ENCODE results near the gene RAD51C. TPM values are rescaled to one million over a fixed set of nuclear protein-coding genes. Genes with fewer than 3 reads are reported as not detected.
"Not testable (repeated sequence)": the region's sequence is repeated elsewhere in the genome, so short reads cannot be mapped to it uniquely, and the experiment has no call there.

RAD51C gene
- total RNA-seq, 1 donor from 2014 or later: 5.1 TPM

GRCh38 chr17:58680038-58680369 lies 12.4 kb upstream of the RAD51C start:
- no peak for ATAC-seq
- DNase-seq (ENCODE audit: low spot score): no peak

- no peak for ATAC-seq
- no peak for DNase-seq (ENCODE audit: low spot score)
Measured at GRCh38 chr17:58684003-58684402, 8.4 kb upstream of the RAD51C start.

GRCh38 chr17:58684462-58684861 lies 7.9 kb upstream of the RAD51C start:
- not testable (repeated sequence) for ATAC-seq; DNase-seq (ENCODE audit: low spot score)

GRCh38 chr17:58686980-58687379 lies 5.4 kb upstream of the RAD51C start:
- no peak for ATAC-seq
- DNase-seq (ENCODE audit: low spot score): no peak

- ATAC-seq (no peak), DNase-seq (ENCODE audit: low spot score) (no peak)
Measured at GRCh38 chr17:58688521-58688920, 3.9 kb upstream of the RAD51C start.

GRCh38 chr17:58690033-58690432 lies 2.4 kb upstream of the RAD51C start:
- not testable (repeated sequence) for DNase-seq (ENCODE audit: low spot score); ATAC-seq

- DNase-seq (ENCODE audit: low spot score): no peak
- ATAC-seq: no peak
Measured at GRCh38 chr17:58691701-58692238, 632 bp upstream of the RAD51C start, which contains the start of gene TEX14. Gene TEX14, minus strand, starts transcription at chr17:58692045. Its CDS starts 40,044 bp downstream, at chr17:58652001.

- ATAC-seq (no peak), DNase-seq (ENCODE audit: low spot score) (no peak)
Measured at GRCh38 chr17:58693208-58693607, 806 bp downstream of the RAD51C start.

GRCh38 chr17:58693751-58694150 lies 1.3 kb downstream of the RAD51C start:
- no peak for ATAC-seq

GRCh38 chr17:58694302-58694701 lies 1.9 kb downstream of the RAD51C start:
- no peak for DNase-seq (ENCODE audit: low spot score)
- ATAC-seq: no peak

More at GRCh38 chr17:58693751-58694150, 1.3 kb downstream of the RAD51C start:
- no peak for DNase-seq (ENCODE audit: low spot score)

- no peak for ATAC-seq
- no peak for DNase-seq (ENCODE audit: low spot score)
Measured at GRCh38 chr17:58694826-58695225, 2.4 kb downstream of the RAD51C start.

- DNase-seq (ENCODE audit: low spot score): no peak
- no peak for ATAC-seq
Measured at GRCh38 chr17:58699771-58700170, 7.4 kb downstream of the RAD51C start.

- no peak for ATAC-seq
- no peak for DNase-seq (ENCODE audit: low spot score)
Measured at GRCh38 chr17:58702045-58702476, 9.7 kb downstream of the RAD51C start.

GRCh38 chr17:58702708-58703107 lies 10.3 kb downstream of the RAD51C start:
- no peak for ATAC-seq
- DNase-seq (ENCODE audit: low spot score): no peak

- ATAC-seq (no peak), DNase-seq (ENCODE audit: low spot score) (no peak)
Measured at GRCh38 chr17:58703137-58703915, 10.9 kb downstream of the RAD51C start.

GRCh38 chr17:58703916-58704286 lies 11.5 kb downstream of the RAD51C start:
- DNase-seq (ENCODE audit: low spot score): no peak
- peak; percentile 64 for ATAC-seq

GRCh38 chr17:58706351-58707140 lies 14.1 kb downstream of the RAD51C start:
- no peak for DNase-seq (ENCODE audit: low spot score)
- ATAC-seq: no peak

- DNase-seq (ENCODE audit: low spot score) (no peak), ATAC-seq (peak; percentile 78)
Measured at GRCh38 chr17:58710948-58711552, 18.6 kb downstream of the RAD51C start.

- ATAC-seq: no peak
Measured at GRCh38 chr17:58722274-58722673, 29.9 kb downstream of the RAD51C start.

GRCh38 chr17:58722696-58723095 lies 30.3 kb downstream of the RAD51C start:
- no peak for DNase-seq (ENCODE audit: low spot score)
- ATAC-seq: no peak

More at GRCh38 chr17:58722274-58722673, 29.9 kb downstream of the RAD51C start:
- DNase-seq (ENCODE audit: low spot score): no peak

- no peak for DNase-seq (ENCODE audit: low spot score)
- no peak for ATAC-seq
Measured at GRCh38 chr17:58728798-58729197, 36.4 kb downstream of the RAD51C start.
